Brain microvascular endothelial cell (primary cell): ENCODE data around the gene PGLYRP2.
"Not testable (repeated sequence)": the region's sequence is repeated elsewhere in the genome, so short reads cannot be mapped to it uniquely, and the experiment has no call there.

Experiments used
- DNase-seq: peaks from one replicate; pipeline ENCODE4 v3.0.0-alpha.2; 2020
- H3K27ac ChIP-seq: fragments of 250-450 bp; sonication (Bioruptor Pico); 2 replicates; pipeline ENCODE4 v1.5.1; 2020; ENCODE audit warnings: mild to moderate bottlenecking, moderate library complexity
- H3K27me3 ChIP-seq: fragments of 250-450 bp; sonication (Bioruptor Pico); replicated peaks from 2 replicates; pipeline ENCODE4 v1.5.1; 2020; ENCODE audit warnings: mild to moderate bottlenecking
- H3K36me3 ChIP-seq: fragments of 250-450 bp; sonication (Bioruptor Pico); replicated peaks from 2 replicates; pipeline ENCODE4 v1.5.1; 2020; ENCODE audit warnings: mild to moderate bottlenecking
- H3K4me3 ChIP-seq: 2 replicates; pipeline ENCODE4 v1.5.1; 2011; ENCODE audit warnings: low read depth, mild to moderate bottlenecking, control low read depth, low read length, moderate library complexity
- CTCF ChIP-seq: IDR thresholded peaks from 2 replicates; pipeline ENCODE4 v1.5.1; 2011; ENCODE audit warnings: low read depth, mild to moderate bottlenecking, moderate library complexity, low read length, control low read depth, inconsistent platforms; ENCODE audit errors: missing control alignments
- in situ Hi-C: cut with HindIII; loops from 2 replicates; pipeline ENCODE4 v1.10.0; 2017; ENCODE audit warnings: low sequenced_read_pairs, low pct_ligation_motif_present

PGLYRP2 gene

DNA sequence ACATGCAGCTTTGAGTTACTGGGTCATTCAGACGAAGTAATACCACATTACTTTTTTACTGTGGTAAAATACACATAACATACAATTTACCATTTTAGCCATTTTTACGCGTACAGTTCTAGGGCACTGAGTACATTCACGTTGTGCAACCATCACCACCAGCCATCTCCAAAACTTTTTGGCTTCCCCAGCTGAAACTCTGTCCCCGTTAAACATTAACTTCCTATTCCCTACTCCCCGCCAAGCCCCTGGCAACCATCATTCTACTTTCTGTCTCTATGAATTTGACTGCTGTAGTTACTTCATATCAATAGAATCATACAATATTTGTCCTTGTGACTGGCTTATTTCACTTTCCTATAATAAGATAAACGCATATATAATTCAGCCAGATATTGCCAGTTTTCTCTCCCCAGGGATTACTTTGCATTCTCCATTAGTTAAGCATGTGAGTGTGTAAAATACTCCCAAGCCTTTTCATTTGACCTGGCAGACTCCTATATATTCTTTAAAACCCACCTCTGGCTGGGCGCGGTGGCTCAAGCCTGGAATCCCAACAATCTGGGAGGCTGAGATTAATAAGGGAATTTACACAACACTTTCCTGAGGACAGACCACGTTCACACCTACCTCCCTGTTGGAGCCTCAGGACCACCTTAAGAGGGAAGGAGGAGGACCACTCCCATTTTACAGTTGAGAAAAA, 19.0 kb upstream of the PGLYRP2 start:
- in situ Hi-C loops: no loop called here

DNA sequence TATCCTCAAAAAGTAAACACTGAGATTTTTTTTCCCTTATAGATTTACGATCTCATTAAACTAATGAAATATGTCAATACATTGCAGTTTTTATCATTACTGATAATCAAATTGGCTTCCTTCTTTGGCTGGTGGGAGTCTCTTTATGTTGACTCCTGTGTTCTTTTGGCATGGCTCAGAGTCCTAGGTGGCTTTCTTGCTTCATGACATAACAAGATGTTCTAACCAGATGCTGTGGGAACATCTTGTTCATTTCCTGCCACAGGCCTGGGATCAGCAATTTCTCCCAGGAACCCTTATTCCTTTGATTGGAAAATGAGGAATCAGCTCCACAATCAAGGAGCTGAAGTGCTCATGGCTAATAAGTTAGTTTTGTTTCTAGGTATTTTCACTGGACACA, 15.8 kb upstream of the PGLYRP2 start:
- Histone ChIP-seq H3K27me3 (no peaks in the 10 kb centered on the region), H3K36me3 (no peaks in the 10 kb centered on the region), H3K27ac (no peak overlapping the region), H3K4me3 (no peak overlapping the region)
- no peak for DNase-seq
- in situ Hi-C loops: no loop called here
- no peak for TF ChIP-seq CTCF

More for the DNA sequence above, 19.0 kb upstream of the PGLYRP2 start:
- Histone ChIP-seq H3K27ac (no peak overlapping the region), H3K27me3 (no peaks in the 10 kb centered on the region), H3K36me3 (no peaks in the 10 kb centered on the region), H3K4me3 (no peak overlapping the region)
- no peak for DNase-seq
- no peak for TF ChIP-seq CTCF

DNA sequence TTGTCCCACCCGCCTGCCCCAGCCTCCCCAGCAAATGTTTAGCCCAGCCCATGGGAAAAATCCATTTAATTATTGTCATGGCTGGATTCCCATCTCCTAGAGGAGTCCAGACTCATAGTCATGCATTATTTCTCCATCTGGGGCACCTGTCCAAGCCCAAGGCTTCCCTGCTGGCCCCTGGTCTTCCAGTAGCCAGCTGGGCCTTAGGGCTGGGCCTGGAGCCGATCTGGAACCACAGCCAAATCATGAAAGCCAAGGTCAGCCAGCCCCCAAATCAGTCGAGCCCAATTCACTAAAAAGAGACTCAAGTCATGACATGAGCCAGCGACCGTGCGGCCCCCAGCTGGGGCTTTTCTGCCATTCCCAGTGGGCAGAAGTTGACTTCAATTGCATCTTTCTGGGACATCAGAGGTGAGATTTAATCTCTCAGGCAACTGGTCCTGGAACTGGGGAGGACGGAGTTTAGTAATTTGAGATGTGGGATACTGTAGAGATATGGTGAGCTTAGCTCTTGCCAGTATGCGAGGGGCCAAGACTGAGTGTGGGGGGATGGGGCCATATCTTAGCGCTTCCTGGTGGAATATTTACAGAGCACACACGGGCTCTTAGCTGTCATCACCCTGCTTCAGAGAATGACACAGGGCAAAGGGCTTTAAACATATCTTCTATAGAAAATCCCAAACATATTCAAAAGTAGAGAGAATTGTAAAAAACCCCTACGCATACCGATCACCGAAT, 9.4 kb upstream of the PGLYRP2 start:
- no peak for DNase-seq
- in situ Hi-C loops: no loop called here
- Histone ChIP-seq H3K4me3 (no peak overlapping the region), H3K27ac (no peak overlapping the region), H3K36me3 (no peaks in the 10 kb centered on the region), H3K27me3 (no peaks in the 10 kb centered on the region)
- TF ChIP-seq CTCF: no peak

DNA sequence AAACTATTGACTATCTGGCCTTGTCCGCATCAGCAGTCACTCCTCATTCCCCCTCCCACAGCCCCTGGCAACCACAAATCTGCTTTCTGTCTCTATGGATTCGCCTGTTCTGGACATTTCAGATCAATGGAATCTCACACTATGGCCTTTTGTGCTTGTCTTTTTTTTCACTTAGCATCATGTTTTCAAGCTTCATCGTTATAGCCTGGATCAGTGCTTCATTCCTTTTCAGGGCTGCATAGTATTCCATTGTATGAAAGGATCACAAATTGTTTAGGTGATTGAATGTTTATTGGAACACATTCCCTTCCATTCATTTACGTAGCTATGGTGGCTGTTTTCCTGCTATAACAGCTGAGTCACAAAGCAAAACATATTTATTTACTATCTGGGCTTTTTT, 7.7 kb upstream of the PGLYRP2 start:
- Histone ChIP-seq H3K27ac (no peak overlapping the region), H3K27me3 (no peaks in the 10 kb centered on the region), H3K4me3 (no peak overlapping the region), H3K36me3 (no peaks in the 10 kb centered on the region)
- TF ChIP-seq CTCF: no peak
- in situ Hi-C loops: no loop called here
- no peak for DNase-seq

DNA sequence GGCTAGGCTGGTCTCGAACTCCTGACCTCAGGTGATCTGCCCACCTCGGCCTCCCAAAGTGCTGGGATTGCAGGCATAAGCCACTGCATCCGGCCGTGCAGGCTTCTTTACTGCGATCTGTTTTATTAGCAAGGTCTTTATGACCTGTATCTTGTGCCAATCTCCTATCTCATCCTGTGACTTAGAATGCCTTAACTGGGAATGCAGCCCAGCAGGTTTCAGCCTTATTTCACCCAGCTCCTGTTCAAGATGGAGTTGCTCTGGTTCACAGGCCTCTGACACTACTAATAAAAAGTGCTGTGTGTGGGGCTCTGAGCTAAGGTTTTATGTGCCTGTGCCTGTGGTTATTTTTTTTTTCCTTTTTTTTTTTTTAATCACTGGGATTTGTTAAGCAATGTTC, 6.5 kb upstream of the PGLYRP2 start:
- H3K27me3 ChIP-seq, H3K36me3 ChIP-seq, in situ Hi-C loops, H3K4me3 ChIP-seq, DNase-seq, H3K27ac ChIP-seq: not testable (repeated sequence)

- DNase-seq, H3K4me3 ChIP-seq, H3K27me3 ChIP-seq, H3K36me3 ChIP-seq, H3K27ac ChIP-seq, in situ Hi-C loops: not testable (repeated sequence)
Measured at GRCh38 chr19:15480996-15481395, 1.7 kb upstream of the PGLYRP2 start.
